HG03469 (cell line): ENCODE results near the gene NEK3.
"Not testable (repeated sequence)": the region's sequence is repeated elsewhere in the genome, so short reads cannot be mapped to it uniquely, and the experiment has no call there.

Source experiments
- ATAC-seq: cut with Tn5 transposase; IDR thresholded peaks from one replicate; pipeline ENCODE4 v1.9.1; 2021; ENCODE audit warnings: mild to moderate bottlenecking, moderate library complexity, moderate number of reproducible peaks; ENCODE audit not compliant: unreplicated experiment

The NEK3 gene

GRCh38 chr13:52170828-52171391, 11.5 kb upstream of the NEK3 start:
- not testable (repeated sequence) for ATAC-seq

GRCh38 chr13:52169839-52170238, 10.4 kb upstream of the NEK3 start:
- no peak for ATAC-seq

- ATAC-seq = no peak
Observed at GRCh38 chr13:52165411-52165810, 6.0 kb upstream of the NEK3 start.

- ATAC-seq = no peak
Observed at GRCh38 chr13:52164989-52165388, 5.6 kb upstream of the NEK3 start.

- not testable (repeated sequence) for ATAC-seq
Observed at GRCh38 chr13:52163878-52164277, 4.5 kb upstream of the NEK3 start.

GRCh38 chr13:52162279-52163101, 3.1 kb upstream of the NEK3 start:
- no peak for ATAC-seq

GRCh38 chr13:52161181-52161646, 1.8 kb upstream of the NEK3 start:
- no peak for ATAC-seq

- no peak for ATAC-seq
Observed at GRCh38 chr13:52160506-52160905, 1.1 kb upstream of the NEK3 start.

- no peak for ATAC-seq
Observed at GRCh38 chr13:52160053-52160452, 656 bp upstream of the NEK3 start.

GRCh38 chr13:52158629-52159158, 703 bp downstream of the NEK3 start:
- no peak for ATAC-seq

- no peak for ATAC-seq
Observed at GRCh38 chr13:52156724-52157261, 2.6 kb downstream of the NEK3 start.

- no peak for ATAC-seq
Observed at GRCh38 chr13:52155177-52155576, 4.2 kb downstream of the NEK3 start.

- ATAC-seq = no peak
Observed at GRCh38 chr13:52147225-52147624, 12.2 kb downstream of the NEK3 start.

GRCh38 chr13:52141299-52141698, 18.1 kb downstream of the NEK3 start:
- no peak for ATAC-seq

GRCh38 chr13:52137489-52137888, 21.9 kb downstream of the NEK3 start:
- no peak for ATAC-seq

- no peak for ATAC-seq
Observed at GRCh38 chr13:52136763-52137162, 22.6 kb downstream of the NEK3 start.

- ATAC-seq = no peak
Observed at GRCh38 chr13:52130641-52131040, 28.8 kb downstream of the NEK3 start.

- no peak for ATAC-seq
Observed at GRCh38 chr13:52128714-52129700, 30.4 kb downstream of the NEK3 start, which contains the start of gene NEK5. Gene NEK5, minus strand, starts transcription at chr13:52129073. Its CDS starts 1,591 bp downstream, at chr13:52127482.

GRCh38 chr13:52127783-52128702, 31.4 kb downstream of the NEK3 start:
- no peak for ATAC-seq
